Measurements from ENCODE around the gene KBTBD7. TPM values are rescaled to one million over a fixed set of nuclear protein-coding genes. Genes with fewer than 3 reads are reported as not detected.

KBTBD7 gene, protein sequence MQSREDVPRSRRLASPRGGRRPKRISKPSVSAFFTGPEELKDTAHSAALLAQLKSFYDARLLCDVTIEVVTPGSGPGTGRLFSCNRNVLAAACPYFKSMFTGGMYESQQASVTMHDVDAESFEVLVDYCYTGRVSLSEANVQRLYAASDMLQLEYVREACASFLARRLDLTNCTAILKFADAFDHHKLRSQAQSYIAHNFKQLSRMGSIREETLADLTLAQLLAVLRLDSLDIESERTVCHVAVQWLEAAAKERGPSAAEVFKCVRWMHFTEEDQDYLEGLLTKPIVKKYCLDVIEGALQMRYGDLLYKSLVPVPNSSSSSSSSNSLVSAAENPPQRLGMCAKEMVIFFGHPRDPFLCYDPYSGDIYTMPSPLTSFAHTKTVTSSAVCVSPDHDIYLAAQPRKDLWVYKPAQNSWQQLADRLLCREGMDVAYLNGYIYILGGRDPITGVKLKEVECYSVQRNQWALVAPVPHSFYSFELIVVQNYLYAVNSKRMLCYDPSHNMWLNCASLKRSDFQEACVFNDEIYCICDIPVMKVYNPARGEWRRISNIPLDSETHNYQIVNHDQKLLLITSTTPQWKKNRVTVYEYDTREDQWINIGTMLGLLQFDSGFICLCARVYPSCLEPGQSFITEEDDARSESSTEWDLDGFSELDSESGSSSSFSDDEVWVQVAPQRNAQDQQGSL
- 5.8 and 6.8 TPM in 2 replicates for total RNA-seq (2014; rRNA removed; shearing (Covaris generic))

DNA sequence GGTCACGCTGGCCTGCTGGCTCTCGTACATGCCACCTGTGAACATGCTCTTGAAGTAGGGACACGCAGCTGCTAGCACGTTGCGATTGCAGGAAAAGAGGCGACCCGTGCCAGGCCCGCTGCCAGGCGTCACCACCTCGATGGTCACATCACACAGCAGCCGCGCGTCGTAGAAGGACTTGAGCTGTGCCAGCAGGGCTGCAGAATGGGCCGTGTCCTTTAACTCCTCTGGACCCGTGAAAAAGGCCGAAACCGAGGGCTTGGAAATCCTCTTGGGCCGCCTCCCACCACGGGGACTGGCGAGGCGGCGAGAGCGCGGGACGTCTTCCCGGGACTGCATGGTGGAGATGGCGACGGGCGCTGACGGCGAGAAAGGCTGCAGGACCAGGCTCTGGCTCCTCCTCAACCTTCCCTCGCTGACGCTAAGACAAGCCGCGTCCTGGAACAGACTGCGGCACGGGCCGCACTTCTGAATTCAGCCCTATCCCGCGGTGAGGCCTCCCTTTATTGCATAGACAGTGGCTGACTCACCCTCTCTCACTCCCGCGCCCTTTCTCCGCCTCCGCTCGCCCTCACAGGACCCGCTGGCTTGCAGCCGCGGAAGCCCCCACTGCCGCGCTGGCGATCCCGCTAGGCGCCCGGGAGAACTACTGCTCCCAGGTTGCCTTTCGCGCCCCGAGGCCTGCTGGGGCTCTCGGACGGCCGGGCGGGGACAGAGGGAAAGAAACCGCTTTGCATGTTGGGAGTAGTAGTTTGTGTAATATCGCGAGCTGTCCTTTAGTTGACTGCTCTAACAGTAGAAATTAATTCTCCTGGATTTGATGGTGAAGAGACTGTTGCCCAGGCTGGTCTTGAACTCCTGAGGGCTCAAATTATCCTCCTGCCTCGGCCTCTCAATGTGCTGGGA is at the start of gene KBTBD7:
KBTBD7 (minus strand) TSS at position 651 of the 906 bp plus-strand sequence; CDS start at position 339, 312 bp downstream.
- DNase-seq (ENCODE audit: low spot score): peak; percentile 87

DNA sequence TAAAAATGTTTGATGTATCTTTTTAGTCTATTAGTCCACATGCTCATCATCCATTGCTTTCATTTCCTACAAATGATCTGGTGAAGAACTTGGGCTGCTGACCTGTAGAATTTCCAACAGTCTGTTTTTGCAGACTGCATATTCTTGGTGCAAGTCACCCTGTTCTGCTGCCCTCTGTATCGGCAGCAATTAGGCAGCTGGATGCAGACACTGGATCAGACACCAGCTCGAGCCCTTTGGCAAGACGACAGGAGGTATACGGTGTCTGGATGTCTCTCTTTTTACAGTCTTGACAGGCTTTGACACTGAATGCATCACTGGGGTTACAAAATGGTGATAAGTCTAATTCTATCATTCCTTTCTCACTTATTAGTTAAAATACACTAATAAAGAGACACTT is 47.3 kb upstream of the KBTBD7 start:
- DNase-seq (ENCODE audit: low spot score): no peak

DNA sequence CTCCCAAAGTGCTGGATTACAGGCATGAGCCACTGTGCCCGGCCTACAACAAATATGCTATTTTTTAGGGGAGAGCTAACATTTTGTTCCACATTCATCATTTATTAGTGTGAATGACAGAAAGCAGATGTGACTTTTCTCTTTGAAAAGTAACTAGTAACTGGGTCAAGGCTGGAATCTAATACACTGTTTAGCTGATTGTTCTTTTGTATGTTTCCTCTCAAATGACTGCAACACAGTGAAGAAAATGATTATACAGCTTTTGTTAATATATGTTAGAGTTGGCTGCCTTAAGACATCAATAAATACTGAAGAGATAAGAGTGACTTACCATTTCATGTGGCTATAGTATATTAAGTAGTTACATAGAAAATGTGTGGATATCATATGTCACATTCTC is 42.0 kb upstream of the KBTBD7 start:
- DNase-seq (ENCODE audit: low spot score): no peak

DNA sequence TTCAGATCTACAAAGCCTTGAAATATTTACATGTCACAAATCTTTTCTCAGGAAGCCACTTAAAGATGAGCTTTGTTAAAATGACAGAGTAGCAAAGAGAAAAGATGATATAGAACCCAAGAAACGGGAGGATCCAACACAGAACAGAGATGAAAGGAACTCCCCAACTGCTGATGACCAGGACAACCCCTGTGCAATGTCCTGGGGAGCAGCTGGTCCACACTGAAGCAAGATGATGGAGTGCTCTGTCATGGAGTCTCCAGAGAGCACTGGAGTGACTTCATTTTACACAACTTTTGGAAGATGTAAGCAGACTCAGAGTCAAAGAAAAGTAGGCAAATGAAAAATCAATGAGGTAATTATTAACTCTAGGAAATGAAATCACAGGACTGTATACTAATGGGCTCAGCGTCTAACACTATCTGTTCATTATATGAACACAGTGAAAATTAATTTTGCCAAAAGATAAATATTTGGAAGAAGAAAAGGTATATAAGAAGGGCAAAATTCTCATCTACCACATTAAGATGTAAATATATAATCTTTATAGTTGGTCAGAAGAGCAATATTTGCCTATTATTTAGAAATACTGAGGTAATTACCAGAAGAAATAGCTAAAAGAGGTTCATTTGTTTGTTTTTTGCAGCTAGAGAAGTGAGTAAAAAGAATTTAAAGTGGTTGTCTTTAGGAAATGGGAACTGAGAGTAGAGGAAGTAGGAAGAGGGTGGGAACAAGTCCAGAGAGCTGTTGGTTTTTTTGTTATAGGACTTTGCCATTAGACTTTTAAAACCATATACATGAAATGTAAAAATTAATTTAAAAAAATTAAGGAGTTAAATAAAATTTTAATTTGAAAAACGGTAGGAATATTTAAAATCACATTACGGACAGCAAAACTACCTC is 38.5 kb upstream of the KBTBD7 start:
- DNase-seq (ENCODE audit: low spot score): no peak

DNA sequence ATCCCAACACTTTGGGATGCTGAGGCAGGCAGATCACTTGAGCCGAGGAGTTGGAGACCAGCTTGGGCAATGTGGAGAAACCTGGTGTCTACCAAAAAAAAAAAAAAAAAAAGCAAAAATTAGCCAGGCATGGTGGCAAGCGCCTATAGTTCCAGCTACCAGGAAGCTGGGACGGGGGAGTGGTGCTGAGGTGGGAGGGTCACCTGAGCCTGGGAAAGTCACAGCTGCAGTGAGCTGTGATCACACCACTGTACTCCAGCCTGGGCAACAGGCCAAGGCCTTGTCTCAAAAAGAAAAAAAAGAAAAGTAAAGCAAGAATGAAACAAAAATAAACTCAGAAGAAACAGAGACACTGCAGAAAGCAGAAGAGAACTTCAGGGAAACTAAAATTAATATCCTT is 37.4 kb upstream of the KBTBD7 start:
- DNase-seq (ENCODE audit: low spot score): peak; percentile 5

DNA sequence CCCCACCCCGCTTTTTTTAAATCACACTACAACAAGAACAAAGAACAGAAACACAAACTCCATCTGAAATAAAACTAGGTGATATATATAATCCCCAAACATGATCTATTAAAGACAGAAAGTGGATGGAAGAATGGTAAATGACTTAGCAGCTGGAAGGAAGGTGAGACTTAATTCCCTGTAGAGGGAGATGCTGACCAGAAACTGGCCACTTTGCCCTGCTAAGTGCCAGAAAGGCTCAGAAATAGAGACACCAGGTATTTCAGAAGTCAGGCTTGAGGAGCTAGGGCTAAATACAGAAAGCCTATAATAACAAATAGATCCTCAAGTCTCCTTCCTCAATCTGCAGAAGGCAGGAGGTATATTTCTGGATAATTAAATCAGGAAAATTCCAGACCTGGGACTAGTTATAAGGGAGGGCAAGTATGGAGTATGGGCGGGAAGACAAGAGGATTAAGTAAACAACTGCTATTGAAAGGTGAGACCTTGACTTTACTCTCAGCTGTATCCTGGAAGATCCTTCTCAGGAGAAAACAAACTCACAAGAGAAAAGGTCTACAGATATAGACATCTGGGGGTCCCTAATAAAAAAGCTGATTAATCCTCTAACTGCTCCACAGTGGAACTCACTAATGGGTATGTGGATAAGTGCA is 36.8 kb upstream of the KBTBD7 start:
- no peak for DNase-seq (ENCODE audit: low spot score)

DNA sequence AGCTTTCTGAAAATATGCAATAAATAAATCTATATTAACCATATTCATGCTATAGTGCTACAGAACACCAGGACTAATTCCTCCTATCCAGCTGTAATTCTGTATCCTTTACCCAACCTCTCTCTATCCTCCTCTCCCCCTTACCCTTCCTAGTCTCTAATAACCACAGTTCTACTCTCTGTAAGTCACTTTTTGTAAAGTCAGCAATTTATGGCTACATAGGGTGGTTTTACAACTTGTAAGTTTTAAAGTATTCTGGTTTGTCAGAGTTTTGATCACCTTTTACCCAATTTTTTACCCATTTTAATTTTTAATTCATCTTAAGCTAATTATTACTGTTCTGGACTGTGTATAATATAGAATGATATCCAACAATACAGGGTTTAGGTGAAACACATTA is 35.0 kb upstream of the KBTBD7 start:
- no peak for DNase-seq (ENCODE audit: low spot score)

DNA sequence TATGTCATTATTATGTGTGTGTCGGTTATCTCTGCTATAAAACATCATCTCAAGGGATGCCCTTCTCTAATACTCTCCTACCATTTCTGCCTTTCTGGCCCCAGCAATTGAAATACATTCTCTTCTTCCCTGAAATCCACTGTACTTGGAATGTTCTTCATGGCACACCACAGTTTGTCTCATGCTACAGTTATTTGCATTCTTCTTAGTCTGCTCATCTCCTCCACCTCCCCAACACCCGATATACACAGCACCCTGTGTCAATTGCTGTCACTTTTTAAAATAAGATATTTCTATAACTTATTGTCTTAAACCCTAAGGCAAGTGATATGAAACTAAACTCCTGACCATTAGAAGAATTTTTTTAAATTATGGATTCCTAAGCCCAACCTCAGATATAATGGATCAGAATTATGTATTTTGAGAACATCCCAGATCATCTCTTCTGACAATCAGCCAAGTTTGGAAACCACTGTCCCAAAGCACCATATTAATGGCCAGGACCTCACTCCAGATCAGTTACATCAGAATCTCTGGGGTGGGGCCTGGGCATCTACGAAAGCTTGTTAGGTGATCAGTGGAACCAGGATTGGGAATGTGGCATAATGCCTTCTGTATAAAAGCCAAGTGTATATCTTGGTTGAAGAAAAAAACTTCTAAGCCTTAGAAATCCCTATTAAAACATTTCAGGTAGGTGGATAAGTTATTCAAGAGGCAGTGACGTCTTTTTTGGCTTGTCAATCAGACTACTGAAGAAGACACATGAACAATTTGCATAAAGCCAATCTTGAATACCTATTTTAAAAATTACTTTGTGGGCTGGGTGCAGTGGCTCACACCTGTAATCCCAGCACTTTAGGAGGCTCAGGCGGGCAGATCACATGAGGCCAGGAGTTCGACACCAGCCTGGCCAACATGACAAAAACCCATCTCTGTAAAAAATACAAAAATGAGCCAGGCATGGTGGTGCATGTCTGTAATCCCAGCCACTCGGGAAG is 30.0 kb upstream of the KBTBD7 start:
- peak; percentile 55 for DNase-seq (ENCODE audit: low spot score)

DNA sequence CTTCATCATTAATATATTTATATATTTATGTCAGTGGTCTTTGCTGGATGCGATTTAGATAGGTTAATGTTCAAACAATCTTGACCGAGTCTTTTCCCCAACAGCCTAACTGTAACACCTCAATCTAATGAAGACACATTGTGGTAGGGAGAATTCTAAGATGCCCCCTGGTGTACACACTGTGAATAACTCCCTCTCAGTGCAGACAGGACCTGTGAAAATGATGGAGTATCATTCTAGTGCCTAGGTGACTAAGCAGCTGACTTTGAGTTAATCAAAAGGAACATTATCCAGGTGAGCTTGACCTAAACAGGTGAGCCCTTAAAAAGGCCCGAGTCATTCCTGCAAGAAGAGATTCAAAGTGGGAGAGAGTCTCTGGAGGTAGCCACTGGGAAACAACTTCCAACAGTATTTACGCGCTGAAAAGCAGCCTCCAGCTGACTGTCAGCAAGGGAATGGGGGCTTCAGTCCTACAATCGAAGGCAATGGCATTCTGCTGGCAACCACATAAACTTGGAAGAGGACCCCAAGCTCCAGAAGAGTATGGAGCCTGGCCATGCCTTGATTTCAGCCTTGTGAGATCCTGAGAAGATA is 28.0 kb upstream of the KBTBD7 start:
- DNase-seq (ENCODE audit: low spot score): peak; percentile 49

DNA sequence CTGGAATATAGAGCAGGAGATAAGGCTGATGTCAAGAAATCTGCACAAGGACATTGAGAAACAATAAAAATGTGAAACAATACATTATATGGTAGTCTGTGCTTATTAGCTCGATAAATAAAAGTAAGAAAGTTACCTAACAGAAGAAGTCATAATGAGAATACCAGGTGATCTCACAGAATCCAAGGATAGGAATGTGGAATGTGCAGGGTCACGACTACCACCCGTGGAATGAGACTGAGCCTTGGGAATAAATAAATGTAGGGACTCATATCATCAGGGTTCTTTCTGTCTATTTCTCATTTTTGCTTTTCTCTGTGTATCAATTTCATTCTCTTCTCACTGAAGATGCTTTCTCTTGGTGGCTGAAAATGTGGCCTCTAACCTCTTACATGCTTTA is 26.0 kb upstream of the KBTBD7 start:
- no peak for DNase-seq (ENCODE audit: low spot score)

DNA sequence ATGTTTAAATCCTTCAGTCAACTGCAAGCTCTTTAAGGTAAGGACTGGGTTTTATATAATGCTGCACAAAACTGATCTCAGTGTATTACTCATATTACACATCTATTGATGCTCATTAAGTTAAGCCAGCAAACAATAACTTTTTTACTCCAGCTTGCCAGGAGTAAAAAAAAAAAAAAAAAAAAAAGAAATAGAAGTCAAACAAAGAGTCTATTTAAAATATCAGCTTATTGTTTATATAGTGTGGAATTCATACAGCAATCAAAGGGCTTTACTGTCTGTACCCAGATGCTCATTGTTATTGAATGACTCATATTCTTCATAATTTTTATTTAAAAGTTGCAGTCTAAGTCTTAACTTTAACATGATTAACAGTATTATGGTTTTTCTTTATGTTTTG is 21.8 kb upstream of the KBTBD7 start:
- peak; percentile 10 for DNase-seq (ENCODE audit: low spot score)

DNA sequence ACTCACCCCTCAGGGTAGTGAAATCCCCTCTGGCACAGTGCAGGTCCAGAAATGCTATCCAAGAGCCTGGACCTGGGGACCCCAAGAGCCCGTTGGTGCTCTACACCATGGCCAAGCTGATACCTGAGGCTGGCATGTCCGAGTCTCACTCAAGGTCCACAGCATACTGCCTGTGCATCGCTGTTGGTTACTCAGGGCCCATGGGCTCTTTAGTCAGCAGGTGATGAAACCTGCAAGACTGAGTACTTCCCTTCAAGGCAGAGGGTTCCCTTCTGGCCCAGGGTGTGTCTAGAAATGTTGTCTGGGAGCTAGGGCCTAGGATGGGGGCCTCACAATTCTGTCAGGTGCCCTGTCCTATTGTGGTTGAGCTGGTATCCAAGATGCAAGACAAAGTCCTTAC is 19.6 kb upstream of the KBTBD7 start:
- DNase-seq (ENCODE audit: low spot score): no peak

DNA sequence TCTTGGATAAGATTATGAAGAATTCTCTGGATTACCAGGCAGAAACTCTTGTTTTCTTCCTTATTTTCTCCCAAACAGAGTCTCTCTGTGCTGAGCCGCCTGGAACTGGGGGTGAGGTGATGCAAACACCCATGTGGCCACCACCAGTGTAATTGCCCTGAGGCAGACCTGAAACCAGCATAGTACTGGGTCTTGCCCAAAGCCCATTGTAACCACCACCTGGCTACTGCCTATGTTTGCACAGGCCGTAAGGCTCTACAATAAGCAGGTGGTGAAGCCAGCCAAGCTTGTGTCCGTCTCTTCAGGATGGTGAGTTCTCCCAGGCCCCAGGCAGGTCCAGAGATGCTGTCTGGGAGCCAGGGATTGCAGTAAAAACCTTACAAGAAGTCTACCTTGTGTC is 18.9 kb upstream of the KBTBD7 start:
- DNase-seq (ENCODE audit: low spot score): no peak

DNA sequence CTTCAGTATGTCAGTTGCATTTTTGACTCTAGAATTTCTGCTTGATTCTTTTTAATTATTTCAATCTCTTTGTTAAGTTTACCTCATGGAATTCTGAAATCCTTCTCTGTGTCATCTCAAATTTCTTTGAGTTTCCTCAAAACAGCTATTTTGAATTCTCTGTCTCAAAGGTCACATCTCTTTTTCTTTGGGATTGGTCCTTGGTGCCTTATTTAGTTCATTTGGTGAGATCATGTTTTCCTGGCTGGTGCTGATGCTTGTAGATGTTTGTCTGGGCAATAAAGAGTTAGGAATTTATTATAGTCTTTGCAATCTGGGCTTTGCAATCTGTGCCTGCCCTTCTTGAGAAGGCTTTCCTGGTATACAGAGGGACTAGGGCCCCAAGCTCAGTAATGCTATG is 18.5 kb upstream of the KBTBD7 start:
- no peak for DNase-seq (ENCODE audit: low spot score)

DNA sequence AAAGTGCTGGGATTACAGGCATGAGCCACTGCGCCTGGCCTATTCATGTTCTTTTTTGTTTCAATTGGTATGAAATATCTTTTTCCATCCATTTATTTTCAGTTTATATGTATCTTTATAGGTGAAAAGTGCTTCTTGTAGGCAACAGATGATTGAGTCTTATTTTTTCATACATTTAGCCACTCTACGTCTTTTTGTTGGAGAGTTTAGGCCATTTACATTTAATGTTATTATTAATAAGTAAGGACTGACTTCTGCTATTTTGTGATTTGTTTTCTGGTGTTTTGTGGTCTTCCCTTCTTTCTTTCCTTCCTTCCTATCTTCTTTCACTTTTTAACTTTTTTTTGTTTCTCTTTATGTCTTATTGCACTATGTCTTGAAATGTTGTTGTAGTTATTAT is 16.7 kb upstream of the KBTBD7 start:
- no peak for DNase-seq (ENCODE audit: low spot score)

DNA sequence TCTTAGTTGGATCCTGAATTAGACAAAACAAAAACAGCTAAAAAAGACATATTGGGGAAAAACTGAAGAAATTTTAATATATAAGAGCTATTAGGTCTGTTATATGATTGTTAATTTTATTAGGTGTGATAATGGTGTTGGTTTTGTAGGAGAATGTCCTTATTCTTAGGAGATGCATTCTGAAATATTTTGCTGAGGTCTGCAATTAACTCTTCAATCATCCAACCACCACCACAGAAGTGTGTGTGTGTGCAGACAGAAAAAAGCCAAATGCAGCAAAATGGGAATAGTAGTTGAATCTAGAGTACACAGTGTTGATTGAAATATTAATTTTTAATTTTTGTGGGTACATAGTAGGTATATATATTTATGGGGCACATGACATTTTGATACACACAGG is 12.1 kb upstream of the KBTBD7 start:
- no peak for DNase-seq (ENCODE audit: low spot score)

DNA sequence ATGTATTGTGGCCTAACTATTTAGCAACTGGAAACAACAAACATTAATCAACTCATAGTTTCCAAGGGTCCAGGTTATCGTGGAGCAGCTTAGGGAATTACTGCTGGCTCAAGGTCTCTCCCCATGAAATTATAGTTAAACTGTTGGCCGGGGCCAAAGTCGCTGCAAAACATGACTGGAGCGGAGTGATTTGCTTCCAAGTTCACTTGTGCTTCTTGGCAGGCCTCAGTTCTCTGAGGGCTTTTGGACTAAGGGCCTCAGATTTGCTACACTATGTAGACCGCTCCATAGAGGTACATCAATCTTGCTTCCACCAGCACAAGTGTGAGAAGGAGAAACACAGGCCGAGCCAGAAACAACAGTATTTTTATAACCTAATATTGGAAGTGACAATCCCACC is 9.4 kb upstream of the KBTBD7 start:
- no peak for DNase-seq (ENCODE audit: low spot score)

DNA sequence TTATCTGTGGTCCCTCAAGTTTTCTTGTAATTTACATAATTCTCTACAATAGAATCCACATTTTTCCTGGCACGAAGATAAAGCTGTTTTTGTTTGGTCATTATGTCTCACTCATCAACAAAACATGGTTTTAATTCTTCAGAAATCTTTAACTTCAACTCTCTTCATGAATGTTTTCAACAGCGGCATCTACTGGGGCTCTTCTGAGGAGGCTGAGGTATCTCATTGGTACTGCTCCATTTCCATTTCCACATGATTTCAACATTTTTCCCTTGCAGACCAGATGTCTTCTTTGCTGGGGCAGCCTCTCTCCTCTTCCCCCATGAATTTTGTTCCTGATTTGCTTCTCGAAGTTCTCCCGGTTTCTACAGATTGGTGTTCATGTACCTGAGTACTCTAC is 5.8 kb upstream of the KBTBD7 start:
- DNase-seq (ENCODE audit: low spot score): no peak

DNA sequence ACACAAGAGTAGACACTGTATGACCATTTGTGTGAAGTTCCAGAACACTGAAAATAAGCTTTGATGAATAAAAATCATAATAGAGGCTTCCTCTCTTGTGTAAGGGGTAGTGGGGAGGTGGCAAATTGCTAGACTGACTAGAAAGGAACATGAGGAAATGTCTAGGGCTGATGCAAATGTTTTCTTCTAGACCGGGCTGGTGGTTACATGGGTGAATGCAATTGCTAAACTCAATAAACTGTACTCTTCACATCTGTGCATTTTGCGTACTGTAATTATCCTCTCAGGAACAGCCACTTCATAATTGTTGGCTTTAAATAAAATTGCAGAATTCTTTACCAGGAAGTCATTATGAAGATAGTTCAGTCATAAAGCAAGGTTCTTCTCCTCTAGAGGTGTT is 5.2 kb upstream of the KBTBD7 start:
- DNase-seq (ENCODE audit: low spot score): no peak
